DND-41 (cell line): Measurements from ENCODE around the gene C1orf116.

Experiments used
- ATAC-seq: fragments of 200-7000 bp; cut with Tn5 transposase; 3 replicates; pipeline ENCODE4 v1.9.1; 2021; ENCODE audit warnings: low read depth; ENCODE audit not compliant: insufficient read depth
- DNase-seq: peaks from one replicate; pipeline ENCODE4 v3.0.0-alpha.2; 2020
- H2AFZ ChIP-seq: 2 replicates; pipeline ENCODE4 v1.6.0; 2012; ENCODE audit warnings: low read depth, low read length
- H3K27ac ChIP-seq: 2 replicates; pipeline ENCODE4 v1.5.1; 2012; ENCODE audit warnings: low read length, inconsistent platforms
- H3K27me3 ChIP-seq: fragments of 200-600 bp; sonication (generic); 2 replicates; pipeline ENCODE4 v1.6.0; 2012; ENCODE audit warnings: low read length, mild to moderate bottlenecking, inconsistent platforms; ENCODE audit not compliant: insufficient read depth, poor library complexity
- H3K36me3 ChIP-seq: 2 replicates; pipeline ENCODE4 v1.5.1; 2012; ENCODE audit warnings: low read length, inconsistent platforms; ENCODE audit not compliant: insufficient read depth
- H3K4me1 ChIP-seq: 2 replicates; pipeline ENCODE4 v1.5.1; 2012; ENCODE audit warnings: mild to moderate bottlenecking, low read length; ENCODE audit not compliant: insufficient read depth
- H3K4me2 ChIP-seq: 2 replicates; pipeline ENCODE4 v1.6.0; 2012; ENCODE audit warnings: mild to moderate bottlenecking, moderate library complexity, low read length, inconsistent platforms; ENCODE audit not compliant: insufficient read depth
- H3K4me3 ChIP-seq, 2 experiments: fragments of 200-600 bp in 1 of 2; shearing (Covaris generic) in 1 of 2; 2 replicates each; pipeline ENCODE4 v1.5.1; 2012 to 2016; ENCODE audit warnings: inconsistent platforms in 2 of 2, low read length in 2 of 2, mild to moderate bottlenecking in 2 of 2, low read depth in 1 of 2, moderate library complexity in 1 of 2
- H3K79me2 ChIP-seq: 2 replicates; pipeline ENCODE4 v1.6.0; 2012; ENCODE audit warnings: low read length, inconsistent platforms; ENCODE audit not compliant: insufficient read depth
- H3K9ac ChIP-seq: 2 replicates; pipeline ENCODE4 v1.6.0; 2012; ENCODE audit warnings: low read depth, mild to moderate bottlenecking, inconsistent platforms, low read length, moderate library complexity
- H3K9me3 ChIP-seq: 2 replicates; pipeline ENCODE4 v1.5.1; 2012; ENCODE audit warnings: low read length, moderate library complexity, mild to moderate bottlenecking, inconsistent platforms; ENCODE audit not compliant: insufficient read depth, severe bottlenecking
- H4K20me1 ChIP-seq: 2 replicates; pipeline ENCODE4 v1.6.0; 2012; ENCODE audit warnings: low read length; ENCODE audit not compliant: insufficient read depth
- EZH2 ChIP-seq: IDR thresholded peaks from 3 replicates; pipeline ENCODE4 v1.6.1; 2012; ENCODE audit warnings: borderline replicate concordance, low read depth, mild to moderate bottlenecking, moderate library complexity, low read length, inconsistent platforms; ENCODE audit not compliant: severe bottlenecking
- TF ChIP-seq, protein P1 (sequence below): IDR thresholded peaks from 2 replicates; pipeline ENCODE4 v1.5.1; 2012; ENCODE audit warnings: borderline replicate concordance, low read length, moderate library complexity, mild to moderate bottlenecking; ENCODE audit not compliant: poor library complexity, severe bottlenecking; ENCODE audit errors: extremely low read depth

The C1orf116 gene

DNA sequence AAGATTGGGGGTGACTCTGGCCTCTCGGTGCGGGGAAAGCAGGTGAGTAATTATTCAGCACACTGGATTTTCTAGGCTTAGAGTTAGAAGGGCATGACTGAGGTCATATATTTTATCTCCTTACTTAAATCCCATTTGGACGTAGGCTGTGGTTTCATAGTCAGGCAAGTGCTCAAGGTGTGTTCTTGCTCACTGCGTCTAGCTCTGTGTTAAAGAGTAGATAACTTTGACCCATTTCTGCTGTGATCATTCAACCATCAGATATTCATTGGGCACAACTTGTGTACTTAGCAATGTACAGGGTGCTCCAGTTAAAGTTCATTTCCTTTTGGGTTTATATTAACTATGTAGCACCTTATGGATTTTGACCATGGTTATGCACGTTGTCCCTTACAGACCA lies 35.1 kb upstream of the C1orf116 start:
- no peaks in the 10 kb centered on the region for H3K27me3 ChIP-seq
- H3K4me2 ChIP-seq = no peak overlapping the region
- H3K36me3 ChIP-seq = no peaks in the 10 kb centered on the region
- H2AFZ ChIP-seq = no peak overlapping the region
- no peak for TF ChIP-seq EZH2
- TF ChIP-seq, protein P1, sequence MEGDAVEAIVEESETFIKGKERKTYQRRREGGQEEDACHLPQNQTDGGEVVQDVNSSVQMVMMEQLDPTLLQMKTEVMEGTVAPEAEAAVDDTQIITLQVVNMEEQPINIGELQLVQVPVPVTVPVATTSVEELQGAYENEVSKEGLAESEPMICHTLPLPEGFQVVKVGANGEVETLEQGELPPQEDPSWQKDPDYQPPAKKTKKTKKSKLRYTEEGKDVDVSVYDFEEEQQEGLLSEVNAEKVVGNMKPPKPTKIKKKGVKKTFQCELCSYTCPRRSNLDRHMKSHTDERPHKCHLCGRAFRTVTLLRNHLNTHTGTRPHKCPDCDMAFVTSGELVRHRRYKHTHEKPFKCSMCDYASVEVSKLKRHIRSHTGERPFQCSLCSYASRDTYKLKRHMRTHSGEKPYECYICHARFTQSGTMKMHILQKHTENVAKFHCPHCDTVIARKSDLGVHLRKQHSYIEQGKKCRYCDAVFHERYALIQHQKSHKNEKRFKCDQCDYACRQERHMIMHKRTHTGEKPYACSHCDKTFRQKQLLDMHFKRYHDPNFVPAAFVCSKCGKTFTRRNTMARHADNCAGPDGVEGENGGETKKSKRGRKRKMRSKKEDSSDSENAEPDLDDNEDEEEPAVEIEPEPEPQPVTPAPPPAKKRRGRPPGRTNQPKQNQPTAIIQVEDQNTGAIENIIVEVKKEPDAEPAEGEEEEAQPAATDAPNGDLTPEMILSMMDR = no peak
- no peaks in the 10 kb centered on the region for H3K79me2 ChIP-seq
- ATAC-seq (no peak), DNase-seq (no peak)
- no peak overlapping the region for H3K4me3 ChIP-seq
- no peaks in the 10 kb centered on the region for H4K20me1 ChIP-seq
- no peak overlapping the region for H3K9ac ChIP-seq
- 0 out of 2 replicates have a peak, but pooled peaks cover 4% of the 10 kb centered on the region for H3K4me1 ChIP-seq
- H3K27ac ChIP-seq = no peak overlapping the region
- no peaks in the 10 kb centered on the region for H3K9me3 ChIP-seq

DNA sequence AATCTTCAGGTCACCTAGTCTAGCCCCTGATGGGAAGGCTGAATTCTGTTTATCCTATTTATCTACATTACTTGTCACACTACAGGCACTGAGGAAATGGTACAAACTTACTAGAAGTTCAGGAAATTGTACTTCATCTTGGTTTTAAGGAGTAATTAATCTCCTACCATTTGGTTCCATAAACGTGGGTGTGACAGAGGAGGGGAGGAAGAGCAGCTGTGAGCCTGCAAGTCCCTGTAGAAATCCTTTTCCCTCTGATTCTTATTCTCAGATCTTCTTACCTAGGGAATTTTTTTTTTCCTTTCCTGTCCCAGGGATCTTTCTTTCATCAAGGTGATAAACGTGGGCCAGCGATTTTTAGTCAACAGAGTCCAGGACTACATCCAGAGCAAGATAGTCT lies 34.6 kb upstream of the C1orf116 start:
- Histone ChIP-seq H3K4me2 (no peak overlapping the region), H3K9me3 (no peaks in the 10 kb centered on the region), H3K36me3 (no peaks in the 10 kb centered on the region)

DNA sequence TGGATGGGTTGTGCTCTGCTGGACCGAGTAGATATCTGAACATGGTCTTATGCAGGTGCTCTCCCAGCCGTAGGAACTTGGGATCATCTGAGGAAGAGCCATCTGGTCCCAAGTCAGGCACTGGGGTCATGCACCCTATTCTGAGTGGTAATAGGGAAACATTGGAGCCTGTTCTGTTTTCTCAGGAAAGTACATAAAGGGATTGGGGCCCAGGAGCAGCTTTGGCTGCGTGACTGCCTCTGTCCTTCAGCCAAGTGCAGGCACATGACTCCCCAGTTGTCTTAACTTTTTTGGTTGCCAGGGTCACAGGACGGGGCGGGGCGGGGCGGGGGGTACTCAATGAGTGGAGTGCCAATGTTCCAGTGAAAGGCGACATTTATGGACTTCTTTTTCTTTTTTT lies 32.0 kb upstream of the C1orf116 start:
- TF ChIP-seq, protein P1 = no peak
- TF ChIP-seq EZH2 = no peak
- ATAC-seq = no peak
- no peaks in the 10 kb centered on the region for H4K20me1 ChIP-seq
- DNase-seq = no peak
- no peaks in the 10 kb centered on the region for H3K9me3 ChIP-seq
- no peaks in the 10 kb centered on the region for H3K79me2 ChIP-seq
- no peak overlapping the region for H3K4me2 ChIP-seq
- H2AFZ ChIP-seq = no peak overlapping the region
- H3K9ac ChIP-seq = no peak overlapping the region
- no peaks in the 10 kb centered on the region for H3K4me1 ChIP-seq
- H3K36me3 ChIP-seq = no peaks in the 10 kb centered on the region
- H3K4me3 ChIP-seq = no peak overlapping the region
- H3K27ac ChIP-seq = no peak overlapping the region
- H3K27me3 ChIP-seq = no peaks in the 10 kb centered on the region

More for the DNA sequence above, 34.6 kb upstream of the C1orf116 start:
- no peak overlapping the region for H3K9ac ChIP-seq
- no peaks in the 10 kb centered on the region for H3K79me2 ChIP-seq
- DNase-seq (no peak), ATAC-seq (no peak)
- H2AFZ ChIP-seq = no peak overlapping the region
- H3K27ac ChIP-seq = no peak overlapping the region
- 0 out of 2 replicates have a peak, but pooled peaks cover 4% of the 10 kb centered on the region for H3K4me1 ChIP-seq
- no peak for TF ChIP-seq EZH2
- TF ChIP-seq, protein P1 = no peak
- H3K27me3 ChIP-seq = no peaks in the 10 kb centered on the region
- no peaks in the 10 kb centered on the region for H4K20me1 ChIP-seq
- no peak overlapping the region for H3K4me3 ChIP-seq

DNA sequence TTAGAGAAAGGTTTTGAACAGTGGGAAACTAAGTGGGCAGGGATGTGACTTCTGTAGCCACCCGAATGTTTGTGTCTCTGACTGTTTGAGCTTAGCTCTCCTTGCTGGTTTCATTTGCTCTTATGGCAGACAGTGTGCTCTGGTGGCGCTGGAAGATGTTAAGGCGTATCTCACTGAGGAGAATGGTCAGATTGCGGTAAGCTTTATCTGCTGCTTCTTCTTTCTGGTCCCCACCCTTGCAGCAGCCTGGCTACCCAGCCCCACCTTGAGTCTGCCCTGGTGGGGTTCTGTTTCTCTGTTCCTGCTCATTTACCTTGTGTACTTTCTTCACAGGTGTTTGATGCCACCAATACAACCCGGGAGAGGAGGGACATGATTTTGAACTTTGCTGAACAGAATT lies 30.5 kb upstream of the C1orf116 start:
- no peaks in the 10 kb centered on the region for H3K79me2 ChIP-seq
- ATAC-seq (no peak), DNase-seq (no peak)
- H3K36me3 ChIP-seq = no peaks in the 10 kb centered on the region
- no peak overlapping the region for H3K4me3 ChIP-seq
- H3K27me3 ChIP-seq = no peaks in the 10 kb centered on the region
- H3K4me2 ChIP-seq = no peak overlapping the region
- no peaks in the 10 kb centered on the region for H3K4me1 ChIP-seq
- H3K27ac ChIP-seq = no peak overlapping the region
- H3K9me3 ChIP-seq = no peaks in the 10 kb centered on the region
- H4K20me1 ChIP-seq = no peaks in the 10 kb centered on the region
- H3K9ac ChIP-seq = no peak overlapping the region
- H2AFZ ChIP-seq = no peak overlapping the region
- TF ChIP-seq, protein P1 = no peak
- no peak for TF ChIP-seq EZH2
